ENCODE results near the gene CACNB4.

DNA sequence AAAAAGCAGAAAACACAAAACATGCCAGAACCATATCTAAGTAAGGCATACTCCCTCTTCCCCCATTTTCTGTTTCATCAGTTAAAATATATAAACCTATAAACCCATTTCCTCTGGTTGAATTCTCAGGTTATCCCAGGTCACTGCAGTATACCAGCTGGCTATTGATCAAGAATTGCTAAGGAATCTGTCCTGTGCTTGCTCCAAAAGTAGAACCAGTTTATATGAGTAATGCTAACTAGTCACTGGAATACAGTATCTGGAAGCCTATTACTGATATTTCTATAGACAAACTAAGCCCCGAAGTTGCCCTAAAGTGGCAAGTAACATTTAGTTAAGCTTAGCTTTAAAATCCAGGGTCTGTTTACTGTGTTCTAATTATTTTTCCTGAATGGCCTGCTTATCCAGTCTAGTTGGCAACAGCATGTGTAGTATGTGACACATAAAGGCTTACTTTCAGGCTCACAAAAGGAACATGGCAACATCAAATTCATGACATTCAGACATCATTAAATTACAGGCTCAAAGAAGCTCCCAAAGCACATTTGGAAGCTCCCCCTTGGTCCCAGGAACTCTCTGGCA, 167.7 kb downstream of the CACNB4 start:
- TF ChIP-seq, protein P1, sequence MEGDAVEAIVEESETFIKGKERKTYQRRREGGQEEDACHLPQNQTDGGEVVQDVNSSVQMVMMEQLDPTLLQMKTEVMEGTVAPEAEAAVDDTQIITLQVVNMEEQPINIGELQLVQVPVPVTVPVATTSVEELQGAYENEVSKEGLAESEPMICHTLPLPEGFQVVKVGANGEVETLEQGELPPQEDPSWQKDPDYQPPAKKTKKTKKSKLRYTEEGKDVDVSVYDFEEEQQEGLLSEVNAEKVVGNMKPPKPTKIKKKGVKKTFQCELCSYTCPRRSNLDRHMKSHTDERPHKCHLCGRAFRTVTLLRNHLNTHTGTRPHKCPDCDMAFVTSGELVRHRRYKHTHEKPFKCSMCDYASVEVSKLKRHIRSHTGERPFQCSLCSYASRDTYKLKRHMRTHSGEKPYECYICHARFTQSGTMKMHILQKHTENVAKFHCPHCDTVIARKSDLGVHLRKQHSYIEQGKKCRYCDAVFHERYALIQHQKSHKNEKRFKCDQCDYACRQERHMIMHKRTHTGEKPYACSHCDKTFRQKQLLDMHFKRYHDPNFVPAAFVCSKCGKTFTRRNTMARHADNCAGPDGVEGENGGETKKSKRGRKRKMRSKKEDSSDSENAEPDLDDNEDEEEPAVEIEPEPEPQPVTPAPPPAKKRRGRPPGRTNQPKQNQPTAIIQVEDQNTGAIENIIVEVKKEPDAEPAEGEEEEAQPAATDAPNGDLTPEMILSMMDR (conservative IDR thresholded peaks at IDR 0.05 in 1 of 2, IDR thresholded peaks at IDR 0.05 in 1 of 2; ENCODE audit: extremely low read depth in 1 of 2, insufficient read depth in 1 of 2, low read depth in 1 of 2, low read length in 2 of 2) = no peak
- no peak for TF ChIP-seq EZH2 (IDR thresholded peaks at IDR 0.05; ENCODE audit: borderline replicate concordance, low read length)

Data from mammary epithelial cell (primary cell).